Brain pericyte (primary cell): Measurements from ENCODE around the gene TUBB6.

Source experiments
- DNase-seq: peaks from one replicate; pipeline ENCODE4 v3.0.0-alpha.2; 2012; ENCODE audit warnings: low read depth, low spot score

The TUBB6 gene

DNA sequence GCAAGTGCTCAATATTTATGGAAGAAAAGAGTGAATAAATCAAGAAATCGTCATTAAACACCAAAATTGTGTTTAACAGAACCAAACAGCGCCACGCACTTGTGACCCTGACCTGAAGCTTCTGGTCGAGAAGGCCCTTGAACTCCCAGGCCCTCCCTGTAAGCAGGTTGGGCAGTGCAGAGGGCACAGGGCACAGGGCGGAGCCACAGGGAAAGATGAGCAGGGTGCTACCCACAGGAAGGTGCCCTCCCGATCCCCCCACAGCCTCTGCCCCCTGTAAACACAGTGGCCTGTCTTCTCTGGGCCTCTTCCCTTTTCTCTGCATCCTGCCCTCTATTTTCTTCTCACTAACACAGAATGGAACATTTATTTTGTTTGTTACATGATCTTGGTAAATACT, 16.9 kb upstream of the TUBB6 start:
- no peak for DNase-seq

DNA sequence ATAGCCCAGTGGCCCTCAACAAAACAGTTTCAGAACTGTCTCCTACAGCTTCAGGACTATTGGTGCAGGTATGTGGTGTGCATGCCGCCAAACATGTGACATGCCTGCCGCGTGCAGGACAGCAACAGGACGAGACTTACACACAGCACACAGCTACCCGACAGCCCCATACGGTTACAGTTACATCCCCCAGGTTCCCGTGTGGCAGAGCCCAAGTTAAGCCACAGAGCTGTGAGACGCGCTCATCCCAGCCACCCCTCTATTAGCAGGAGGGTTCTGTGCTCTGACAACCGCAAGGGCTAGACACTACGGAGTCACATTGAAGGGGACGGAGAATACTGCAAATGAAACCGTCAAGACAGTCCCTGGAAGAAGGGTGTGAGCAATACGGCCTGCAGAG, 16.4 kb upstream of the TUBB6 start:
- no peak for DNase-seq

DNA sequence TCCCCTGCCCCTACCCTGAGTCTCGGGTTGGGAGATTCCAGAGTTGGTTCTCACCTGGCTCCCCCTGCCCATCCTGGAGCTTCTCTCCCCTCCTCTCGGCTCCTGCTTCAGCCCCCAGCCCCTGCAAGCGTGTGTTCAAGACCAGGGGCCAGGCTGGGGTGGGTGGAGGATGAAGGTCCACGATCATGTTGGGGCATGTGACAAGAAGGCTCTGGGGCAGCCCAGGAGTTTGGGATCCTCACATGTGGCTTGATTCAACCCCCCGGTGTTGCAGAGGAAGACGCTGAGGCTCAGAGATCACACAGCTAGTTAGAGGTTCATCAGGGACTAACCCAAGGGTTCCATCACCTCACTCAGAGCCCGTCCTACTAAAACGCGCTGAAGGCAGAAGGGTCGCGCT, 14.2 kb upstream of the TUBB6 start:
- no peak for DNase-seq

DNA sequence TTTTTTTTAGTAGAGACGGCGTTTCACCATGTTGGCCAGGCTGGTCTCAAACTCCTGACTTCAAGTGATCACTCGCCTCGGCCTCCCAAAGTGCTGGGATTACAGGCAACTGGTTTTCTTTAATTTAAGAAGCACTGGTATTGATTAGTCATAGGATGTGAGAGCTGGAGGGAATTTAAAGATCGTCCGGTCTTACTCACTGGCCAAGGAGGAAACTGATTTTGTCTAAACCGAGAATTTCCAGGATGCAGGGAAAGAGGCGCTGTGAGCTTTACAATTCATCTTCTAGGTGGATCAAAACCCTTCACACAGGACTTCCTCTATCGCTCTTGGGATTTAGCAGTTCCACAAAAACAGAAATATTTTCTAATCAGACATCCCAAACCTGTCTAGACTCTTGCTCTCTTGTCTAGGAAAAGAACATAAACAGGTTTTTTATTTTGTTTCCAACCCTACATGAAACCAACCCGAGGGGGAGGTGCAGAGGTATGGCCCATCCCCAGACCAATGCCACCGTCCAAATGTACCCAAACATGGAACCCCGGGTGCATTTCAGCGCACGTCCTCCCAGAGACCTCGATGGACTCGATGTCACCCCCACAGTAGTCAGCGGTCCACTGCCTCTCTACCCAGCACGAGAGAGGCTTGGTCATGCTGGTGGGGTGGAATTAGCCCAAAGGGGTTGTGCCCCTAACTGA, 12.5 kb upstream of the TUBB6 start:
- DNase-seq, result no peak

DNA sequence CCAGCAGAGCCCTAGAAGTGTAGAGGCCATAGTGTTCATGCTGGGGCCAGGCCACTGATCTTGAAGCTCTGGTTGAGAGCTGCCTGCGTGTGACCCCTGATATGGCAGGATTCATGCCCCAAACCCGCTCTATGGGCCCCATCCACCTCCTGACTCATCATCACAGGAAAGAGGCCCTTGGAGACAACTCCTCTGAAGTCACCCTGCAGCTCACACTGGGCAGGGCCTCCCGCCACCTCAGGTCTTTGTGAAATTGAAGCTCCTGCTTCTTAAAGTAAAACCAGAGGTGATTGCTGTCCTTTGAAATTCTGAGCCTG, 12.0 kb upstream of the TUBB6 start:
- no peak for DNase-seq

DNA sequence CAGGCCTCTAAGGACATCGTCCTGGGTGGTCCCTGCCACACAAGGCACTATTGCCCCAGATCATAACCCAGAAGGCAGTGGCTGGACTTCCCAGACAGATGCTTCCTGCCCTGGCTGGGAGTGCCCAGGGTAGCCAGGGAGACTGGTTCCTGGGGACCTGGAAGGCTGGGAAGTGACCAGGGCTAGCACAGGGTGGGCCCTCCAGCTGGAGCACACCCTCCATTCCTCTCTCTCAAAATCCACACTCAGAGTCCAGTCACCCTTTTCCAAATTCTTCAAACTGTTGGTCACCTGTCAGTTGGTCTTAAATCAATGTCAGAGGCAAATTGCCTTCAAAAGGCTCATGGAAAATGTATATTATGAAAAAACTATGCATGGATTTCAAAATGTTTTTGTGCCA, 11.6 kb upstream of the TUBB6 start:
- no peak for DNase-seq

DNA sequence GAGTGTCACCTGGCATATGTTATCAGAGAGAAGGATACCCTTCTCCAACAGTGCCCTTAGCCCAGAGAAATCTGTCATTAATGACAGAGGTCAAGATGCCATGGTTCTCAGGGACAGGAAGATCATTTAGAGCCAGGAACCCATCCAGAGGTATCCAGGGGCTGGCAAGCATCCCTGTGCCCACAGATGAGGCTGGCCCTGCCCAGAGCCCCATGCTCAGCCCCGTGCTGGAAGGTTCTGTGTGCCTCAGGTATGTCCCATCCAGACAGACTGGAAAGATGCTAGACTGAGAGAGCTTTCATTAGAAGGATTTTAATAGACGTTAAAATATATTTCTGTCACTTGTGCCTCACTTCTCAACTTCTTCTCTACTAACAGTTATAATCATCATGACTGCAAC, 8.2 kb upstream of the TUBB6 start:
- DNase-seq, result no peak

DNA sequence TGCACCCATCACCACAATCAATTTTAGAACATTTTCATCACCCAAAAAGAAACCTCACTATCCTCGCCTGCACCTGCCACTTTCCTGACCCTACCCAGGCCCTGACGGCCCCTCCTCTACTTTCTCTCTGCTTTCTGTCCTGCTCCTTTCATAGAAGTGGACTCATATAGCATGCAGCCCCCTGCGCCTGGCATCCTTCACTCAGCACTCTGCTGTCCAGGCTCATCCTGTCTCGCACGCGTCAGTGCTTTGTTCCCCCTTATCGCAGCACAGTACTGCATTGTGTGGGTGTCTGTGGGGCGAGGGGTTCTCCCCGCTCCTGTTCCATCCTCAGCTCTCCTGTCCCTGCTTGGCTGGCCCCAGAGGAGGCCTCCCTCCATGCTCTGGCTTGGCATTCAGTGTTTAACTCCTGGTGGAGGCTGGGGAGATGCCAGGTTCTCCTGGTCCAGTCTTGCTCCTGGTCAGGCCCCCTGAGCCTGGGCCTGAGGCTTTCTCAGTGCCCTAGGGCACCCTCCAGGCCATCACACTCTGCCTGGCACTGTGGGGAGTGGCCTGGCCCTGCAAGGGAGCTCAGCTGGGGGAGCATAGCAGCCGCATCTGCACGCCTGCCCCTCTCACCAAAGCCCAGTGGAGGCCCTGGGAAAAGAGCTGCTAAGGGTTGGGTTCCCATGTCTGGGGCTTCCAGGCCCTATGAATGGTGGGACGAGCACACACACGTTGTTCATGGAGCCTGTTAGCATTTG, 6.6 kb upstream of the TUBB6 start:
- DNase-seq, result no peak

DNA sequence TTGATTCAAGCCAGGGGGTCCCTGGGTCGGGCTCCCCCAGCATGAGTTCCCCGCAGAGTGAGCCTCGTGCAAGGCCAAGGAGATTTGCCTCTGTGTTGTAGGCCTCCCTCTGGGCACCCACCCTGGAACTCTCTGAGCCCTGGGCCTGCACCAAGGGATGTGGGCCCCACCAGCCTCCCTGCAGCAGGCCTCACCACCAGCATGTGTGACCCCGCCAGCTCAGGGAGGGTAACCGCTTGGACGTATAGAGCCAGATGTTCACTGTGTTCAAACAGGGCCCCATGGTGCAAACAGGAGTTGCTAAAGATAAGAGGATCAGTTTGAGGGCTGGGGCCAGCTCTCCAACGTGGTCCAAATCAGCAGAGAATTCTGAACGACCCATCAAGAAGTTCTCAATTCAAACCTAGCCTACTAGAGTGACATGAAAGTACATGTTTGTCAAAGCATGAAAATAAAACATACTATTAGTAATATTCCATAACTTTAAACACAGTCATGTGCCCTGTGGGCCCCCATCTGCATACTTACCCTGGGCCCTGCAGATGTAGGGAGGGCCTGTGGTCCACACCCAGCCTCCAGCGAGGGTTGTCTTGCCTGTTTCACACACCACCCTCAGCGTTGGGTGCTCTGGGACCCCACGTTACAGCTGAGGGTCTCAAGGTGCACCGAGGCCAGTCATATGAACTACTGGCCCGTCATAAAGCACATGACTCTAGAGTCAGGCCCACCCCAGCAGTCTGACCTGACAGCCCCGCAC, 5.5 kb upstream of the TUBB6 start:
- DNase-seq, result no peak

DNA sequence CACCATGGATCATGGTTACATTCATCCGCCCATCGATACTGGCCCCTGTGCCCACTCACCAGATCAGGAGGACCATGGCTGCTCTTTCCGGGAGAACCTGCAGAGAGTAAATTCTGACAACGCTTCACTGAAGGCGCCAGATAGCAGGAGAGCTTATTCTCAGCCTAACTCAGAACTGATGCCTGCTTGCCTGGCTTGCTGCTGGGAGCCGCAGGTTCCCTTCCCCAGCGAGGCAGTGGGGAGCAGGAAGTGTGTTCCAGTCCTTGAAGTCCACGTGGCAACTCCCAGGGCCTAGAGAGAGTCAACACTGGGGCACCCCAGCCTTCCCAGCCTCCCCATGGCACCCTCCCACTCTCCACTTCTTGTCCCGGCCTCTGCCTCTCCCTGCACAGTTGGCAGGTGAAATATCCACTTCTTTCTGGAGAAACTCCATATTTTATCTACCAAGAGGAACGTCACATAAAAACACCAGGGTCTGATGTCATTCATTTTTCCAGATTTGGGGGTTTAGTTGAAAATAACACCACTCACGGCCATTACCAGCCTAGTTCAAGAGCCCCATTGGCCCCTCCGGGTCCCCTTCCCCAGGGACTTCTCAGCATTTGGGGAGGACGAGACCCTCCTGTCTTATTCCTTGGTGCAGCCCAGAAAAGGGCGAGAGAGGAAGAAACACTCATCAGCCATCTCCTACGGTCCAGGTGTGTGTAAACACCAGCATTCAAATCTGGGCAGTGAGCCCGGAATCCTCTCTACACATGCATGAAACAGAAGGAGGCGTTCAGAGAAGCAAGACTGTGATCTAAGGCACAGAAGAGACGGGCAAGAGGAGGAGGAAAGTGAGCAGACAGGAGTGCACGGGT, 3.5 kb upstream of the TUBB6 start:
- DNase-seq, result no peak

DNA sequence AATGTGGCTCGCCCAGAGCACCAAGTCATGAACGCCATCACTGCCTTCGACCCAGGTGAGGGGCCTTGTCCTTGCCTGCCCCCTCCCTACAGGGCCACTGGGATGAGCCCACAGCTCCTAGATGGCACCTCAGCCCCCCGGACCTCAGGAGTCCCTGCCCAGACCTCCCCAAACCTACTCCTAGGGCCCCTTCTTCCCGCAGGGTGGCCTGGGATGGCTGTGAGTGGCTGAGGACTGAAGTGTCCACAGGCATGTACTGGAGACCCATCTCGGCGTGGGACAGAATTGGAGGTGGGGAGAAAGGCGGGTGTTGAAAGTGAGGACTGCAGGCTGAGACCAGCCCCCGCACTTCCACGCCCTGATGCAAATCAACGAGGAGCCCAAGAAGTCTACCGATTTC, 2.8 kb upstream of the TUBB6 start:
- no peak for DNase-seq

DNA sequence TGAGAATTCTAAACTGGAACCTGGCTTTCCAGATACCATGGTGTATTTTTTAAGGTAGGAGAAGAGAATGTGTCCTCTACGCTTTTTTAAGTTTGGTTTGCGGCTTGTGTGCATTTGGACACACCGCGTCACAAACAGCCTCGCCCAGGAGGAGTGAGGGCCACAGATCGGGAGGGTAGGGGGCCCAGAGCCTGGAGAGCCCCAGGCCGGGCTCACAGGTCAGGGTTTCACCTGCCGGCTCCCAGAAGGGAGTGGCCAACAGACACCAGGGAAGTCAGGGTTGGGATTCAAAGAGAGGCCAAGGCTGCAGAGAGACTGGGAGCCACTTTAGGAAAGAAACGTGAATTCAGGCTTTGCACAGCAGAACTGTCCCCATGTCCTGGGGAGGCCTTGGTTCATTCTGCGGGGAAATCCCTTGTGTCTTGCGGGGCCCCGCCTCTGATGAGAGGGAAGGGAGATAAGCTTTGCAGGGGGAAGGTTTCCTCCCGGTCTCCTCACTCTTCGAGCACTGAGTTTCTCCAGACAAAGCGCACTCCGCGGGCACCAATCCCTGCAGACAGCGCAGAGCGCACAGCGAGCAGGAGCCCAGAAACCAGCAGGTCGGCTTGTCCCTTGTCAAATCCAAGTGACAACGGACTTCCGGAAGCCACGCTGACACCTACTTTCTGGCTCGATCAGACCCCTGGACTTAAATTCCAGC, 2.0 kb upstream of the TUBB6 start:
- no peak for DNase-seq

DNA sequence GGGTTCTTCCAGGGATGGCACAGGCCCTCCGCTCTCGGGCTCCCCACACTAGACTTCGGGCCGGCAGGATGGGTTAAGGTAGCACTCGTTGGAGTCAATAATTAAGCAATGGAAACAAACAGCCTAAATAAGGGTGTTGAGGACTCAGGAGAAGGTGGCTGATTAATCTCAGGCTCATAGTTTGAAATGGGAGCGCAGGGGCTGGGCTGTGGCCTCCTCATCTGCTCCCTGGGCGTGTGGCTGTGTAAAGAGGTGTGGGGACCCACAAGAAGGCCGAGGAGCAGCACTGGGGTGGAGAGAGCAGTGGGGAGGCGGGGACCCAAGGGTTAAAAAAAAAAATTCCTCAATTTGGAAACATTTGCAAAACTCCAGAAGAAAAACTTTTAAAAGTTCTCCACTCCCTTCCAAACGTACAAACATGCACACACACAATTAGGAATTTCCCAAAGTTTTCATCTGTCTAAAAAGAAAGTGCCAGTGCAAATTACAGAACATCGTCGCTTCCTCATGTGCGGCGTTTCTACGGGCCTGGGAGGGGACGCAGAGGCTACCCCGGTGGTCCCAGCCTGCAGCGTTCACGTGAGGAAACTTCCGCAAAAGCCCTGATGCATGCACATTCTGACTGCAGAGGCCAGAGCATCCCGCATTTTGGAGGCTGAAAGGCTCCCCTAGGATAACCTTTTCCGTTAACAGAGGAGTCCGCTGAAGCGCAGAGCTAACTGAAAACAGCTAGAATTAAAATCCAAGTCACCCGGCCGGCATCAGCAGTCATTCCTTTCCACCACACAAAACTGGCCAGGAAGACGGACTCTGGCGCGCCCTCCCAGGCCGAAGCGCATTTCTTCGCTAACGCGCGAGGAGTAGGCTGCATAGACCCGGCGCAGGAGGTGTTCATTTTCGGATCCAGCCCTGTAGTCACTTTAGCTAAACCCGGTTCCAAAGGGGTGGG, 1.0 kb upstream of the TUBB6 start:
- DNase-seq, result peak; percentile 42

DNA sequence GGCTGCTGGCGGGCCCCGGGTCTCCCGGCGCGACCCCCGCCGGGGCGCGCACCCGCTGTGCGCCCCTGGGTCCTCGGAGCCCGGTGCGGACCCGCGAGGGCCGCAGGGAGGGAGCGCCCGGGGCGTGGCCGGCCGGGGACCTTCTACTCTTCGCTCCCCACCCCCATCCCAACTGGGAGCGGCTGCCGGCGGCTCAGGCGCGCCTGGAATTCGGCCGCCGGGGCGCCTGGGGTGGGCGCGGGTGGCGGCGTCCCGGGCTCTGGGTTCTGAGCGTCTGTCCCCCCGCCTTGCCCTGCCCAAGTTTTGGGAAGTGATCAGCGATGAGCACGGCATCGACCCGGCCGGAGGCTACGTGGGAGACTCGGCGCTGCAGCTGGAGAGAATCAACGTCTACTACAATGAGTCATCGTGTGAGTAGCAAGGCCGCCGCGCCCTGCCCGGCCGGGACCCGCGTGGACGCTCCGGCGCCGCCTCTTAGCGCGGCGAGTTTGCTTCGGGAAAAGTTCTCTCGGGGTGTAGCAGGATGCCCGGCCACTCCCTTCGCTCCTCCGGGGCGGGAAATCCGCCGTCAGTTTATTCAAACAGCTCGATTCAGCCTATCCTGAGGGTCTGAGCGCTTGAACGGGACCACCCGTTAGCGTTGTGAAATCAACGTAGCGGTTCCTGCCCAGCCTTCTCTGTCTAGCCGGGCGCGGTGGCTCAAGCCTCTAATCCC, 502 bp downstream of the TUBB6 start:
- peak; percentile 44 for DNase-seq

DNA sequence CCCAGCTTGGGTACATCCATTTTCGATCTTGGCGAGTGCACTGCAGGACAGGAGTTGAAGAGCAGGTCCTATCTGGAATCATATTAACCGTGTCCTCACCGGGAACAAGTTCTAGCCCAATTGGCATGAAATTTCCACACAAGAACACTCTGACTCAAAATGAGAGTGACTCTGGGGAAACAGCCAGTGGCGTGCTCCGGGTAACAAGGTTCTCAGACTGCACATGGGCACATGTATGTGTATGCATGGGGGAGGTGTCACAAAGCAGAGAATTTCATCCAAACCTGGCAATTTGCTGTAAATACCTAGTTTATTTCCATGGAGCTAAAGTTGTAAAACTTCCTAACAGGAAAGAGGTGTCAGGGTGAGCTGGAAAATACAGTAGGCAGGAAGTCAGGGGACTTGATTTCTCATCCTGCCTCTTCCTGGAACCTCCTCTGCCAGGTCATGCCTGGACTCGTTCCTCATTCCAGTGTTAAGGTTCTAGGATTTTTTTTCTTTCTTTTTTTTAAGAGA, 1.7 kb downstream of the TUBB6 start:
- DNase-seq, result no peak

DNA sequence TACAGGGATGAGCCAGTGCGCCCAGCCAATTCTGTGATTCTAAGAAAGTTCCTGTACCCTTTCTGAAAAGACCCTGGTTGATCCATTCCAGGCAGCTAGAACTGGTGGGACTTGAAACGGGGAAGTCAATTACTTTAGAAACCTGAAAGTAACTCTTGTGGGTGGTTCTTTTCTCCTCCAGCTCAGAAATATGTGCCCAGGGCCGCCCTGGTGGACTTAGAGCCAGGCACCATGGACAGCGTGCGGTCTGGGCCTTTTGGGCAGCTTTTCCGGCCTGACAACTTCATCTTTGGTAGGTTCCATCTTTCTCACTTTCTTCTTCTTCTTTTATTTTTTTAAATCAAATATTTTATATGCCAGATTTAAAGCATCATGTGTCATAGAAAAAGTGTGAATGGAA, 2.7 kb downstream of the TUBB6 start:
- DNase-seq, result no peak

DNA sequence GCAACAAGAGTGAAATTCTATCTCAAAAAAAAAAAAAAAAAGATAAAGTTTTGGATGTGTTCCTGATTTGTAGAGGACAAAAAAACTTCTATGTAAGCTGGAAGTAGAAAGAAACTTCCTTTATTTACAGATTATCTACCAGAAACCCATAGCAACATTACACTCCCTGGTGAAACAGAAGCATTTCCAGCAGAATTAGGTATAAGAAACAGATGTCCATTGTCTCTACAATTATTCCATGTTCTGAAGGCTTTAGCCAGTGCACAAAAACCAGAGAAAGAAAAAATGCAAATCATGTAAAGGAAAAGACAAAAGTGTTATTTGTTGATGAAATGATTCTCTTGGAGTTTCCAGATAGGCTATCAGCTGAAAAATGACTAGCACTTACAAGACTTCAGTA, 4.9 kb downstream of the TUBB6 start:
- DNase-seq, result no peak

DNA sequence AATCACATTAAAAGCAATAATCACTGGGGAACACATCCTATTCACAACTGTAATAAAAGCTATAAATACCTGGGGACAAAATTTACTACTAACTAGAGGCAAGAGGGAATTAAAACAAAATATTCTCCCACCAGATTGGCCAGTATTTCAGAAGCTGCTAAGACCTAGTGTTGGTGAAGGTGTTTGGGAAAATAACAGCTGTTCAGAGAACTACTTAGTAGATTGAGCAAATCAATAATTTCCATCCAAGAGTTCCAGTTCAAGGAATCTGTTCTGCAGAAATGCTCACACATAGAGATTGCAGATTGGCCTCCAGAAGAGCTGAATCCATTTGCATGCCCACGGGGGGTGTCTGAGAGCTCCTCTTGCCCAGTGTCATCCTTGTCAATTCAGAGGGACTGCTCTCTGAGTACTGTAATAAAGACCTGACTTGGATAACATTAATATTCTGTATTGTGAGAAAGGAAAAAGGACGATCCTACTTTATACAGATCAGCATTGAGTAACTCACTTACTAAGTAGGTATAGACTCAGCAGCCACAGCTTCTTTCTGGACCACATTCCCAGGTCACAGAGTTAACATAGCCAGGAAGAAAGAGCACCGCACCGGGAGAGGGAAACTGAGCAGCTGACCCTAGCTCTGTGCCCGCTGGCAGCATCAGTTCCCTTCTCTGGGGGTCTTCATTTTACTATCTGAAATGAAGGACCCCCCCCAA, 5.6 kb downstream of the TUBB6 start:
- no peak for DNase-seq
